Activated CD4-positive, alpha-beta T cell treated with anti-CD3 and anti-CD28 coated beads for 4 hours (primary cell): ENCODE measurements around the gene MAP3K14.

Source experiments
- DNase-seq, 2 donors: peaks; one replicate each; pipeline ENCODE4 v3.0.0-alpha.2; 2020

The MAP3K14 gene

DNA sequence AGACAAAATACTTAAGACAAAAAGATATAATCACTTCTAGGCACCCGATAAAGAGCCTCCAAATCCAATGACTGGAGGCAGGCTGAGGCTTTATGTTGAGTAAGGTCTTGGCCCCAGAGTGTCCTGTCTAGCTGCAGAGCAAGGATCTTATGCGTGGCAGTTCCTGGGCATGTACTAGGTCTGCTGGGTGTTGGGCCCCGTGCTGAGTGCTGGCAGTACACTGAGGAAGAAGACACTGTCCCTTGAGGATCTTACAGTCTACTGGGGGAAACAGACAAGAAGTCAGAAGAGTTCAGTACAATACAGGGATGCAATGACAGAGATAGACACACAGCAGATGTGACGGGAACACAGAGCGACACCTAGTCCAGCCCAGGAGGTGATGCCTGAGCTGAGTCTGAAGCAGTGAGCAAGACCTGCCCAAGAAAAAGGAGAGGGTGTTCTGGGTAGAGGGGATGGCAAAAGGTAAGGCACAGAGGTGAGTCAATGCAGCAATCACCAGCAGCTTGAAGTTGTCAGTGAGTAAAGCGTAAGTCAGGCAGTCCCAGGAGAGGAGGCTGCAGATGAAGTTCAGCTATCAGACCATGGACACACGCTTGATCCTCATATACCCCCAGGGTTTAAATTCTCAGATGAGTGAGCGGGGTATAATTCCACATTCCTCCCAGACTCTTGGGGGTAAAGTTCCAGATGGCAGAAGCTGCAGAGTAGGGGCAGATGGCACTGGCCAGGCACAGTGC is 18.1 kb downstream of the MAP3K14 start:
- no peak for DNase-seq

DNA sequence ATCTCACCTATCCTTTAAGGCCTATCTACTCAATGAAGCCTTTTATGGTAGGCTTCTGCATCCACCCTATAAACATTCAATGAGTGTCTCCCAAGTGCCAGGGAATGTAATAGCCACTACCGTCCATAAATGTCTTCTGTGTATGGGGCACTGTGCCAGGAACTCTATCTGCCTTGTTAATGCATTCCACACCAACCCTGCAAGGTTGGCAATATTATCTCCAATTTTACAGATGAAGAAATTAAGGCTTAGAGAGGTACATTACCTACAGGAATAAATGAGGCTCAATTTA is 20.0 kb downstream of the MAP3K14 start:
- no peak for DNase-seq

DNA sequence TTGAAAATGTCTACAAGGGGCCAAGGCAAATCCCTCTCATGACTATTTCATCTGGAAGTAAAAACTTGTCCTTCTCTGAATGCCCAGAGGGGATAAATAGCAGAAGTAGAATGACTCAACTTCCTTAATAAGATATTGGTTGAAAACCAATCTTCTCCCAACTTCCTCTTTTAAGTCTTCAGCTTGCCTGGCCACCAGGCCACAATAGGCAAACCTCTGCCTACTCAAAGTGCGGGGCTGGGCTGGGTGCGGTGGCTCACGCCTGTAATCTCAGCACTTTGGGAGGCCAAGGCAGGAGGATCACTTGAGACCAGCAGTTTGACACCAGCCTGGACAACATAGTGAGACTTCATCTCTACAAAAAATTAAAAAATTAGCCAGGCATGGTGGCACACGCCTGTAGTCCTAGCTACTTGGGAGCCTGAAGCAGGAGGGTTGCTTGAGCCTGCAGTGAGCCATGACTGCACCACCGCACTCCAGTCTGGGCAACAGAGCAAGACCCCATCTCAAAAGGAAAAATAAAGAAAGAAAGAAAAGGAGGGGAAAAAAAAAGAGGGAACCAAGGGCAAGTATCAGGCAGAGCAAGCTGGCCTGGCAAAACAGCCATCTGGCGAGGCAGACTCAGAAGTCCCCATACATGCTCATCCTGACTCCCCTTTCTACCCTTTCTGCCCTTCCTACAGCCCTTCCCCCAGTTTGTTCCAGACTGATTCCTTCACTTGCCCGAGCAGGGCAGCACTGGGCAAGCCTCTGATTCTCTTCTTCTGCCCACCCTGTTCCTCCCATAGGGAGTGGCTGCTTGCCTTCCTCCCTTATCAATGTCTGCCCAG is 20.6 kb downstream of the MAP3K14 start:
- DNase-seq: no peak

DNA sequence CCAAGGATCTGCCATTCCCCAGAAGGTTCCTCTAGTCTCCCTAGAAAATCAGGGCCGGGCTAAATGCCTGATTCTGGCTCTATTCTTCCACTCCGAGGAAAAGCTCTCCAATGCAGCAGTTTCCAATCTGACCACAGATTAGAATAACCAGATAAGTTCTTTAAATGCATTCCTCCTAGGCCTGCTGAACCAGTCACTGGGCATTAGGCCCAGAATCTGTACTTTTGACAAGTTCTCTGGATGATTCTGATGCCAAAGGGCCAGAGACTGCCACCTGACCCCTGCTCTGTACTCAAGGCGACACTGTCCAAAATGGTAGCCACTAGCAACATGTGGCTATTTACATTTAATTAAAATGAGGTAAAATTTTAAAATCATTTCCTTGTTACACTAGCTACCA is 22.3 kb downstream of the MAP3K14 start:
- DNase-seq: no peak

DNA sequence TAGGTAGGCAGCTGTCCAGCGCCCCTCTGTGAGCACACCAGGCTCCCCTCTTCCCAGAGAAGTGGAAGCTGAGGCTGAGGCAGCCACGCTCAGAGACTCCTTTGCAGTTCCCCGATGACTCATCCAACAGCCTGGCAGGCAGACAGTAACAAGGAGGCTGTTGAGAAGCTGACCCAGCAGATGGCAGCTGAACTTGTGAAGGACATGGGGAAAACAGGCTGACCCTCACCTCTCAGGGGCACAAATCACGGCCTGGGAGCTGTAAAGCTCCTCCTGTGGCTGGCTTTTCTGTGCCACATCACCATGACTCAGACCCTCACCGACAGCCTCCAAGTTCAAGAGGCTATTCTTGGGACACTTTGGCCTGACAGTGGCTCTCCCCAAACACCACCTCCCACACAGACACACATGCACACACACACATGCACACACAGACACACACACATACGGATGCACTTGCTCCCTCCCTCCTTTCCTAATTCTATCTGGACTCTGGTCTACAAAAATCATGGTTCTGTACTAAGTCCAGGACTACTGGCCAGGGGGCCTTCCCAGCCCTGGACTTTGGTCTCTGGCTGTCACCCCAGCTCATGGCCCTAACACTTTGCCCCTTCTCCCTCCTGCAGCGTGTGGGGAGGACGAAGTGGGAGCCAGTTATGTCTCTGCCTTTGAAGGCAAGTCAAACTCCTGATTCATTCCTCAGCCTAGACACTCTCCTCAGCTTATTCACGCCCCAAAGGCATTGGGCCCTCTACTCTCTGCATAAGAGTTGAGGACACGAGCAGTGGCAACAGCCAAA is 23.2 kb downstream of the MAP3K14 start:
- peak in 1 of 2 donors; percentile 33 for DNase-seq

DNA sequence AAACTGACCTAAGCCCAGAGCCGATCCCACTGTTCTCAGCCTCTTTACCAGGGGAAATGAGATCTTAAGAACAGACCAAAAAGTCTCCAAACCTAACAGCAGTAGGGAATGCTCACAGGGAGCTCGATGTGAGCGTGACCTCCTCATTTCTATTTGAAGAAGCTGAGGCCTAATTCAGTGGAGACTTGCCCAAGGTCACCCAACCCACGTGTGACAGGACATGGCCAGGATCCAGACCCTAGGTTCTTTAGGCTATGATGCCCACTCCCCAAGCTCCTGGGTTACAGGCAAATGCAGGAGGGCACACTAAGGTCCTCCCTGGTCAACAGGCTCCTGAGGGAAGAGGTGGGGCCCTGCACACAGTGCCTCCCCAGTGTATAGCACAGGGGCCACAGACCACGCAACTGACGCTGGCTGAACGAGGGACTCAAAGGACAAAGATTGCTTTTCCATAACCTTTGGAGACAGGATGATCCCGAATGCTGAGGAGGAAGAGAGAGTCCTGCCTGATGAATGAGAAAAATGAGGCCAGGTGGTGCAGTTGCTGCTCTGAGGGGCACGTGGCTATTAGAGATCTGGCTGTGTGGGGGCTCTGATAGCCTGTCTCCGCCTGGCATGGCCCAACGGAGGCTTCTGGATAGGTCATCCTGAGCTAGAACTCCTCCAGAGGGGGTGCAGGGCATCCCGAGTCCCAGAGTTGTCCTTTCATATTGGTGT is 24.0 kb downstream of the MAP3K14 start:
- no peak for DNase-seq

DNA sequence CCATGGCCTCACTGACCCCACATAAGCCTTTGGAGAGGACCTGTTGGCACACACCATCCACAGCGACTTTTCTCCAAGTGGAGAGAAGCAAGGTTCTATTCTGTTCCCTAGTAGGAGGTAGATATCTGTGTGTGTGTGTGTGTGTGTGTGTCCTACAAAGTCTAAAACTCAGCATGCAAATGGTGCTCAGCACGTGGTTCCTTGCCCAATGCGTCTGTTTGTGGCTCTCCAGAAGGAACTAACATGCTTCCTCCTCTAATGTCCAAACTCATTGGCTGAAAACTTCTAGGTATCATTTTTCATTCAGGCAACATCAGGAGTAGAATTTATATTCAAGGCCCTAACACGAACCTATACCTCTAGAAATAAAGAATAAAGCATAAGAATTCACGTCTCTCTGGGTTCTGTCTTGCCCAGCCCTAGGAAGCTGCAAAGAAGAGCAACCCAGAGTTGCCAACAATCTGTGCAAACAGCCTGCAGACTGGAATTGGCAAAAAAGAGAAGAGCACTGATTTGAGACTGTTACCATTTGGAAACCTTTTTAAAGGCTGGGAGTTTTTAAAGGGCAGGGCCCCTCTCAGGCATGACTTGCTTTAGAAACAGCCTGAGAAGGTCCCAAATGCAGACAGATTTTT is 25.5 kb downstream of the MAP3K14 start:
- no peak for DNase-seq

DNA sequence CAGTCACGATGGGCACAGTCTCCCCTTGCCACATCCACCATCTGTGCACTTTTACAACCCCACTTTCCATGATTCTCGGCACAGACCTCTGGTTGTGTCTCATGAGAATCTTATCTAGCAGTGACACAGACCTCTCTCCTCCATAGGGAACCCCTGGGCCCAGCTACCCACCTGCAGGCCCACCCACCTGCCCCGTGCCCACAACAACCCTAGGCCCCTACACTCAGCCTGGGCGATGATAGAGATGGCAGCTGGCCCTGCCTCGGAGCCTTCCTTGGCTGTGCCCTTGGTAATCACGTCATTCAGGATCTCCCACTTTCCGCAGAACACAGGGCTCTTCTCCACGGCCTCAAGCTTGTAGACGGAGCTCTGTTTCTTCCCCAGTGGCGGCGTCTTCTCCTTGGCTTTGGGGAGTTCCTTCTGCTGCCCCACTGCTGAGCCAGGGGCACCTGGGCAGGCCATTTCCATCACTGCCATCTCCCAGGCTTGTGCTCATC is 26.5 kb downstream of the MAP3K14 start:
- DNase-seq: no peak

DNA sequence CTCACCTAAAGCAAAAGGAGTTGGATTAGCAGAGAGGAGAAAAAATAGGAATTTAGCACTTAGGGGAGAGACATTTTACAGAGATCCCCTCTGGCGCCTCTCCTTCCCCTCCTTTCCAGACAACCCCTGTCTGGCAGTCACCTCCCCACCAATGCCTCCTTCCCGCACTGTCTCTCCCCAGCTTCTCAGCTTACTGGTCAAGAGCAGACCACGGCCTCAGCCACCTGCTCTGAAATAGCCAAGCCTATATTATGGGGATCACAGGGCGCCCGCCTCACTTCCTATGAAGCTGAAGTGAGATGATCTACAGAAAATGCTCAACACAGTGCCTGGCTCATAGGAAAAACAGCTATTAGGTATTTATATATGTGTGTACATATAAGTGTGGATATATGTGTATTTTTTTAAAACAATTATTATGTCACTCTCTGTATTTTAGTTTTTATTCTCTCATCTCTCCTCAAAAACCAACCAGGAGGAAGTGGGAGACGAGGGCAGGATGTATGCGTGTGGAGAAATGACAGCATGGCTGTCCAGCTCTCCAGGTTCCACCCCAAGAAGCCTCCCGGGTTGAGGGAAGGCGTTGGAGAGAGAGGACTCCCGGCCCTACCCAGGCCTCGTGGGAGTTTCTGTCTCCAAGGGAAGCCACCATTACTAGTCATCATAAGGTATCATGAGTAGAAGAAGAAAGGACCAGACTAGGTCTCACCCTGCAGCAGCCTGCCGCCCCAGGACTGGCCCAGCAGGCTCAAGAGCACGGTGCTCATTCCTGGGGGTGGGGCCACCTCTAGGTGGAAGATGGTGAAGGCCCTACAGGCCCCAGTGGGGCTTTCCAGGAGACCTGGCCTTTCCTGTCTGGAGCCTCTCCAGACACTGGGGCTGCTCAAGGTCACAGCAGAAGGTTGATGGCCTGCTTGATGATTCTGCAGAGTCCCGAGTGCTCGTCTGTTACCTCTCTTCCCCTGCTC is 27.2 kb downstream of the MAP3K14 start:
- no peak for DNase-seq

DNA sequence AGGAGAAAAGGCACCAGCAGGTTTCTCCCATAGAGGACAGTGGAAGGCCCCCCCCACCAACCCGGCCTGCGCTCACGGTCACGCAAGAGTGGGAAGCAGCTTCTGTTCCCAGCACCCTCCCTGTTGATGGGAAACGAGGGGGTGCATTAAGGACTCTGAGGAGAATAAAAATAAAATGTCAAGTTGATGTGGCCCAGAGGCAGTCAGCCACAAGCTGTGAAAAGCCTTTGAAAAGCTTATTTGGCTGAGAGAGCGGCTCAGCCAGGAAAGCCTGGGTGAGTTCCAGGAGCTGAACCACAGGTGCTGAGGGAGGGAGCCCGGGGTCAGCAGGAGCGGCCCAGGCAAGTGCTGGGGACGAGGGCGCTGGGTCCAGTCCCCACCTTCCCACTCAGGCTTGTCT is 28.0 kb downstream of the MAP3K14 start:
- DNase-seq: no peak

DNA sequence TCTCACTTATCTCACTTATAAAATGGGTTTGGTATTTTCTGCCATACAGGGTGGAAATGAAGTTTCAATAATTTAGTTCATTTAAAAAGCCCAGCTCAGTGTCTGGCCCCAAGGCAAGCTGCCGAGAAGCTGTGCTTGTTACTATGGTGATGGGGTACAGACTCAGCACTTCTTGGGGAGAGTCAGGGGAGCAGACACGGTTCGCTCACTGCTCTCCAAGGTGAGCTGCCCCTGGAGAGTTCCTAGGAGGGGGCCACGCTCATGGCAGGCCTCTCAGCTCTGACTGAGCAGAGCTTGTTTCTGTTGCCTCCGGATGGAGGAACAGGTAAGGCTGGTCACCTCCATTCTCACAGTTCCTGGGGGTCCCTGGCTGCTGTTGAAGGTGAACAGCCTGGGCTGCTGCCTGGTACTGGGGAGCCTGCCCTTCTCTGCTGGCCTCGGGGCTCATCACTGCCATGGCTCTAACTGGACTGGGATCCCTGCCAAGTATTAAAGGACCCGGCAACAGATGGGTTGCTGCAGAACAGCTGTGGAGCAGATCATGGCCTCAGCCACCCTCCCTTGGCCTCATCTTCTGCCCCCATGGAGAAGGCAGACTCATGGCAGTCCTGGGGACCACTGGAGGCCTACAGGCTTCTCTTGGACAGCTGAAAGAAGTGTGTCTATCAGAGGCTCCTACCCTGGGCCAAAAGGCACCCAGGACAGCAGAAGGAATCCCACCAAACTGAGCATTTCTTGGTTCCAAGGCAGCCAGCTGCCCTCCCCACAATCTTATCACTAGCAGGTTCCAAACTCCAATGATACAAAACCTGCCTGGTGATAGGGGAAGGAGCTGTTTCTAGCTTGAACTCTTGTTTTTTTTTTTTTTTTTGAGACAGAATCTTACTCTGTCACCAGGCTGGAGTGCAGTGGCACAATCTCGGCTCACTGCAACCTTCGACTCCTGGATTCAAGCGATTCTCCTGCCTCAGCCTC is 29.0 kb downstream of the MAP3K14 start:
- DNase-seq: no peak

DNA sequence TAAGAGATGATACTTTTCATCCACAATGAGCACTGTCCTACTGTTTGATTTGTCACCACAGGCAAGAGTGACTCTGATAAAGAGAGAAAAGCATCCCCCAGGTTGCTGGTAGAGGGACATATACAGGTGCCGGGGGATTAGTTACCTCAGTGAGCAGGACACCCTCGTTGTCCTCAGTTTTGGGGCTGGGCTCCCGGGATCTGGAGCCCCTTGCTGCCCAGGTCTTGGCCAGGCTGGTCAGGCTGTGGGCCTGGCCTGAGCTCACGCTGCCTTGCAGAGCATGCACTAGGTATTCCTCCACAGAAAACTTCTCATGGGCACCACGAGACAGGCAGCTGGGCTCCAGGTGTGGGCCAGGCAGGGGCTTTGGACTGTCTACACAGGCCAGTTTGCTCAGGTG is 30.5 kb downstream of the MAP3K14 start:
- no peak for DNase-seq

DNA sequence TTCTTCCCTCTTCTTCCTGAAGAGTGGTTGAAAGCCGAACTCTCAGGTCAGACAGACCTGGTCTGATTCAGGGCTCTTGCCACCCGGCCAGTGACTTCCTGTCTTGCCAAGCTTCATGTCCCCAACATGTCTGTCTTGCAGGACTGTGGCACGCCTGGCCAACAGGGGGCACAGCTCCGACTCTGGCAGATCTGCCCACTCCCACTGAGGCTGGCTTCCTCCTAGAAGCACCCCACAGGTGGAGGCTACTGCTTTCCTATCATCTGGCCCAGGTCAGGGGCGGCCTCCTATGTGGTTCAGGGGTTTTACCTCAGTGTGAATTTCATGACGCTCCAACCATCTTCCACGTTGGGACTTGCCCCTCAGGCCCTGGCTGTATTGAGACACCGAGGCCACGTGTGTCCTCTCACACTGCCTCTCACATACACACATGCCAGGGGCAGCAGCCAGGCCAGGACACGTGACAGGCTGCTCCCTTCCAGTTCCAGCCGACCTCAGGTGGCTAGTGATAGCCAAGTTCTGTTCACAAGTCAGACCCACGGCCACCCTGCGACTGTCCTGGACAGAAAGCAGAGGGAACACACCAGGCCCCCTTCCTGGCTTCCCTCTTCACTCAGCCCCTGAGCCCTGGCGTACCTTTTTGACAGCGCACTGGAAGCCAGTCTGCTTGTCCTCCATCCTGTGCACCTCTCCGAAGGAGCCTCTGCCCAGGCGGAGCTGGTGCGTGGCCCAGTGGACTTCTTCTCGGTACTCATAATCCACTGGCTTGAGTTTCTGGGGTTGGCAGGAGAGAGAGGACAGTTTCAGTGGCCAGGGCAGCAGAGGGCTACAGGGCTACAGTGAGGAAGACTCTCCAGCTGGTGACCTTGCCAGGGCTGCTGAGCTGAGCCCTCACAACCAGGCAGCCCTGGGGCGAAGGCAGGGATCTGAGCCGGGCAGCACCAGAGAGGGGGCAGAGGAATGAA is 32.4 kb downstream of the MAP3K14 start:
- peak; percentile 51 to 55 for DNase-seq

DNA sequence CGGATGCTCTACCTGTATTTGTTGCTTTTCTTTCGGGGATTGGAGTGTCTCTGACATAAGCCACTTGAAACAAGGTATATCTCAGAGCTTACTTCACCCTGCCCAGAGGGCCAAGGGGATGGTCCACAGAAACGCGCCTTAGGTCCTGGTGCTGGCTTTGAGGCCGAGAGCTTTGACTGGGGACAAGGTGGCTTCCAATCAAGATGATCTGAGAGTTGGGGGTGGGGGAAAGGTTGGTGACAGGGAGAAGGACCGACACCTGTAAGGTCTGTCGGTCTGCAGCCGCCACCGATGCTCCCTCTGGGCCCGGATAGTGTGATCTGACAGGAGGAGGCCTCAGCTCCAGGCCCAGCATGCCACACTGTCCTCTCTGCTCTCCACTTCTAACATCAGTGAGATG is 33.1 kb downstream of the MAP3K14 start:
- no peak for DNase-seq

DNA sequence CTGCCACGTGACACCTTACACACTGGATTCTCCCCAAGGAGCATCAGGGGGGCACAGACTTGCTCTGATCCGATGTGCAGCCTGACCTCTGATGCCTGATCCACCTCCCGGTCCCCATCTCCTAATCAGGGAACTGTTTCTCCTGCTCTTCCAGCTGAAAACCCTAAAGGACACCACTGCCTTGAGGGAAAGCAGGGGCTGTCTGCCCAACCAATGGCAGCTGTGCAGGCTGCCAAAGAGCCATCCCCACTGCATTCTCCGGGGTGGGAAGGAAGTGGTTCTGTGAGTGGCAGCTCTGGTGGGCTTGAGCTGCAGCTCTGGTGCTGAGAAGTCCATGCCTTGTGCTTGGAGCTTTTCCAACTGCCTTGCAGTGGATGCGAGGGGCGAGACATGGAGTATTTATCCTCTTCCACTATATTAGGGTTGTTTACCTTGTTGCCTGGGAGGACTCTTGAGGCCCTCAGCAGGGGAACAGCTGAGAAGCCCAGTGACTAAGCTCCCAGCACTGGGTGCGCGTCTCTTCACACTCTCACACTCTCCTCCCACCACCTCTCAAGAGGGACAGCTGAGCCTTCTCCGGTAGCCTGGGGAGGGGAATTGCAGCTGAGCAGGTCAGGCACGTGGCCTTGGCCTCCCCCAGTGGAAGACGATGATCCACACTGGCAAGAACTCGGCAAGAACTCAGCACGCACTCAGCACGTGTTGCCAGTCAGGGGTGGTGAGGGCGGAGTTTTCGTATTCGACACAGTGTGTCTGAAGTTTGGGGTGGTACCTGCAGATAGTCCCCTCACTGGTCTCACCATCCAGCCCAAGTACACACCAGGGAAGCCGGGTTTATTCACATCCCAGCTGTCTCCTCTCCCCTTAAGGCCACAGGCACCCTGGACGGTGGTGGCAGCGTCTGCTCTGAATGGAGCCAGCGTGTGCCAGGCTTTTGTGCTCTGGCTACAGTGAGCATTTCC is 33.9 kb downstream of the MAP3K14 start:
- no peak for DNase-seq

DNA sequence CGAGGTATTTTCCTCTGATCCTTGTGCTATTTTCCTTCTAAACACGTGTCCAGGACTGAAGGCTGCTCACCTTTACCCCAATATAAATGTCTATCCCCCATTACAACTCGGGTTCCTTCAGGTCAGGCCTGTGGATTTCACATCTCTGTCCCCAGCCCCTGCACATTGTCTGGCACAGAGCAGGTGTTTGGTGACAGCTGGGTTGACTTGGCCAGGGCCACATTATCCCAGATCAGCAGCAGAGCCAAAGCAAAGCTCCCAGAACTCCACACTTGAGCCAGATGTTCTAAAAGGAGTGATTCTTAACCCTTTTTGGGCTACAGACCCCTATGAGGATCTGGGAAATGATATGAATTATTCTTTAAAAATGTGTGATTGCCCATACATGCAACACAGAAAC is 36.9 kb downstream of the MAP3K14 start:
- no peak for DNase-seq

DNA sequence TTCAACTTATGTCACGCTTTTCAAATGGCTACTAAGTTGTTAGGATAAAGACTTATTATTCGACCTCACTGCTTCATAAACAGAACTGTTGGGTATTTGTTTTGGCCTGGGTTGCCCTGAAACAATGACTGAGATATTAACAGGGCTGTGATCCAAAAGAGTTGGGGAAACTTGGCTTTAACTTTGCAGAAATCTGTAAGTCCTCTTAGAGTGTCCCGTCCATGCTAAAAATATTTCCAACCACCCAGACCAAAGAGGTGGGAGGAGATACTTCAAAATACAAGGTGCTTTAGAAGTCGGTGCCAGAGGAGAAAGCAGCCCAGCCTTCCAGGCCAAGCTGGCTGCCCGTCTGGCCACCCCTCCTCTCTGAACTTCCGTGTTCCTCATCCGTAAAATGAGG is 38.8 kb downstream of the MAP3K14 start:
- DNase-seq: no peak
